HG03442 (cell line): ENCODE results near the gene CABLES1.

Experiments
- ATAC-seq: cut with Tn5 transposase; IDR thresholded peaks from one replicate; pipeline ENCODE4 v1.9.1; 2021; ENCODE audit warnings: mild to moderate bottlenecking, moderate library complexity; ENCODE audit not compliant: unreplicated experiment

Gene CABLES1

DNA sequence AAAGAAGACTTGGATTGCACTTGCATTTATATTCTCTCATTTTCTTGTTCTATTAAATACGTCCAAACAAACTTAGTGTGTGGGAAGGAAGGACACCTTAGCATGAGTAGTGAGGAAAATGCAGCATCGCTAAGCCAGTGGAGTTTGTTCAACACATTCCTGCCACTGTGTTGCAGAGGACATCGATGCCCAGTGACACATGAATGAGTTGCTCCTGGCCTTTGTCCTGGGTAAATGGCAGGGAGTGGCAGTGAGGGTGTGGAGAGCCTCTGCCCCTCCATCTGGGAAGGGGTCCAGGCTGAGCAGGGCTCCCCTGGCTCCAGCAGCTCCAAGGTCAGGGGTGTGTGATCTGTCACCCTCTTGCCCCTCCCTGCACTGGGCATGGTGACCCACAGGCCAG is 75.9 kb downstream of the CABLES1 start:
- no peak for ATAC-seq

DNA sequence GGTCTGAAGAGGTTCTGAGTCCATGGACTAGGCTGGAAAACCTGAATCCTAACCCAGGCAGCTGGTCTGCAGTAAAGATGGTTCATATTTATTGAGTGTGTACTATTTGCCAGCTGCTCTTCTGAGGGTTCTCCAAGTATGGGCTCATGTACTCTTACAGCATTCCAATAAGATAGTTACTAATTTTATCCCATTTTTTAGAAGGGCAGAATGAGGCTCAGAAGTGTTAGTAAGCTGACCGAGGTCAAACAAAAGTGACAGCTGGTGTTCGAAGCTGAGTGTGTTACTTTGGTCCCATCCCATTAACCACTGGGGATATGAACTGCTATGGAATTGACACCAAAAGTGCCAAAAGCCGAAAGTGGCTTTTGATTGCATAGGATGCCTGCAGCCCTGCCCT is 76.9 kb downstream of the CABLES1 start:
- no peak for ATAC-seq

DNA sequence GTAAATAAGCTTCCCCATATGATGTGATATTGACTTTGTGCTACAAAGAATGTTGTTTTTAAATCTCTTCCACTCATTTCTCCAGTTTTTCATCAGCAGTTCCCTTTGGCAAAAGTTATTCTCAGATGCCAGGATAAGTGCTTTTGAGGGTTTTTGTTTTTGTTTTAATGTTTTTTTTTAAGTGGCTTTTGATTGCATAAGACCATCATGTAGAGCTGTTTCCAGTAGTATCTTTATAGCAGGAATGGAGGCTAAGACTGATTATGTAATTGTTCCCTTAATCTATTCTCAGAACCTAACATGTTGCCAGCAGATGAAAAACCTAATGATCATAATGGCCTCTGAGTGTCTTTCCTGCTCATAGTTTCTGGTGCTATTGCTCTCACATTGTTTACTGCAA is 77.9 kb downstream of the CABLES1 start:
- no peak for ATAC-seq

DNA sequence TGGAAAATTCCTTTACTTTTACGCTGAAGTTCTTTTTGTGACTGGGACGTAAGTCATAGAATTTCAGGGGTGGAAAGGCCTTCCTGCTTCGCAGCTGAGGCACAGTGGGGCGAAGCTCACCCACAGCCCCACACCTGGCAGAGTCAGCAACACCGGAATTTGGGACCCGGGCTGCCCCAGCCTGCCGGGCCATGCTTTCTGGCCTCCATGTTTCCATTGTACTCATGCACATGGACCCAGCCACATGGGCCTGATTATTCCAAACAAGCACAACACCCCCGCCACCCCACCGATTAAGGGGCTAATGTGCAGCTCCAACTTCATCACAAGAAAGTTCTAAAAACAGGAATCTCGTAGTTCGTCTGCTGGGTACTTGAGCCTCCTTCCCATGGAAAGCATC is 82.5 kb downstream of the CABLES1 start:
- no peak for ATAC-seq

DNA sequence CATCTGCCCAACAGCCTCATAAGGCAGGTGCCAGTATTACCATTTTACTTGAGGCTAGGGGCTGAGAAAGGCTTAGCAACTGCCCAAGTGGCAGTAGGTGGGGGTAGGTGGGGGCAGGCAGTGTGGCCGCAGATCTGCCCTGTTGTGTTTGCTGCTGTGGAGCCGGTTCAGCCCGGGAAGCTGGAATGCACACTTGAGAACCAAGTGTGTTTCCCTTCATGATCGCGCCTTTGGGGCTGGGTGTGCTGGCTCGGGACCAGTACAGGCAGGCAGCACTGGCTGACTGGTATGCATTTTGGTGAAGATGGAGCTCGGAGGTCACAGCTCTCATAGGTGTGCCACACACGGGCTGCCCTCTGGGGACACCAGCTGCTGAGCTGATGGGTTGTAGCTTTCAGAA is 85.1 kb downstream of the CABLES1 start:
- no peak for ATAC-seq

DNA sequence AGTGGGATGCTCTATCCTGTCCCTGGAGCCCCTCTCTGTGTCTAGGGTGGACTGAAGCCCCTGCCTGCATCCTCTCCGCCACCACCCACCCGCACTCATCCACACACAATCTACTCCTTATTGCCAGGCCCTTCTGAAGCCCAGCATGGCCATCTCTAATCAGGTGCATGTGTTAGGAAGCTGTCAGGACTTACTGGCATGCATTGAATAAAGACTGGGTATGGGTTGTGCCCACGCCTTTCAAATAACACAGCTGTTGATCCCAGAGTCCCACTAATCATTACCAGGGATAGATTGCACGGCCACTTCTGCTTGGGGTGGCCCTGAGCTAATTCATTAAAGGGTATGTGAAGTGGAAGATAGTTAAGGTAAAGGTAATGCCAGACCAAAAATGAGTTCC is 88.4 kb downstream of the CABLES1 start:
- ATAC-seq = no peak

DNA sequence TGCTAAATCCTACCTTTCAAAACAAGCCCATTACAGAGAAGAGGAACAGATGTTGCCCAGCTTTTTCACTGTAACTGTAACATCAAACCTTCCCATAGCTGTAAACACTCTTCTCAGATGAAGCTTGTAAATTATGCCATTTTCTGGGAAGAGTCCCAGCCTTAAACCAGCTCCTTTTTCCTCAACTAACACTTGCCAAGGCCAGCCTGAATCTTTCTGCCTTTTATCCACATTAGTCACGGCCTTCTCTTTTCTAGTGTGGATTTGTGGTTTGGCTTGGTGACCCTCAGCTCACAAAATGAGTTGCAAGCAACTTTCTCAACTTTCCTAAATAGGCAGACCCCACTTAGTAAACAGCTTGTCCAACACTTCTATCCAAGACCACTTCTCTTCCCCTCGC is 90.2 kb downstream of the CABLES1 start:
- ATAC-seq = no peak

DNA sequence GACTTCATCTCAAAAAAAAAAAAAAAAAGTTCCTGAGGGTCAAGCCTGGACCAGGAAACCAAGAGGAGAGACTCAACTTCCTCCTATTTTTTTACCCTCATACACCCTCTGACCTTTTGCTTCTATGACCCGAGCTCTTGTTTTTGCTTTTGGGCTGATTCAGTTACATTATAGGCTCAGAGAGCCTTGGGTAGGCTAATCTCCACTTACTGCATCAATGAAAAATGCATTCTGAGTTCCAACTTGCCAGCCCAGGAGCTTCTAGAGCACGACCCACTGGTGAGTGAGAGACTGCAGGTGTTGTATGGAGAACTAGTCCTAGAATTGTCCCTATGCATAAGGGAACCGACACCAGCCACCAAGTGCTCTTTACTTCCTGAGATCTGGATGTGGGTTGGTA is 91.1 kb downstream of the CABLES1 start:
- ATAC-seq = no peak

DNA sequence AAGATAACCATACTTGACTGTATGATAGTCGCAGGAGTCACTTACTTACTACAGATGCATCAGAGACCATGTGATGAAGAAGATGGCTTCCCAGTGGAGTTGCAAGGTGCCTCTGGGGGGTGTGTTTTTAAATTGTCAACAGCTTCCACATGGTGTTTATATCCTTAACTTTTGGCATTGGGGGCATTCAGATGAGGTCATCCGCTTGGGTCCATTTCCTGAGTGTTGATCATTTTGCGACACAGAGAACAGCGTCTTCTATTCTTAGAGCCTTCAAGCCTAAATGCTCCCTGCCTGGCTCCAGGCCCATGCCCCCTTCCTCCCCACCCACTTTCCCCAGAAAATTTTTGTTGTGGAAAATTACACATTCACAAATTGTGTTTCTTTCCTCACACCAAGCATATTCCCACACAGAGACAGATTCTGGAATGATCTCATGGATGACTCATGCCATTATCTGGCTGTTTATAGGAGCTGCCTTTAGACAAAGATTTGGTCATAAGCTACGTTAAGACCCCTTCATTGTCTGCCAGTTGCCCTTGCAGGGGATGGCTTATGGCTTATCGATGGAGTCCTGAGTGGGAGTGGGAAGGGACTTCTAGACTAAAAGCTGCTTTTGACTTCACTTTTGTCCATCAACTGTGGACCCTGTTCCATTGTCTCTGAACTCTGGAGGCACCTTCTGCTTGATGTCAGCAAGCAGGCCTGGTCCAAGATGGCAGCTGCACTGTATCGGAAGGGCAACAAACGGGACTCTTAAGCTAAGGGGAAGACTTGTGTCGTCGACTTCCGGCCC is 91.8 kb downstream of the CABLES1 start:
- no peak for ATAC-seq

DNA sequence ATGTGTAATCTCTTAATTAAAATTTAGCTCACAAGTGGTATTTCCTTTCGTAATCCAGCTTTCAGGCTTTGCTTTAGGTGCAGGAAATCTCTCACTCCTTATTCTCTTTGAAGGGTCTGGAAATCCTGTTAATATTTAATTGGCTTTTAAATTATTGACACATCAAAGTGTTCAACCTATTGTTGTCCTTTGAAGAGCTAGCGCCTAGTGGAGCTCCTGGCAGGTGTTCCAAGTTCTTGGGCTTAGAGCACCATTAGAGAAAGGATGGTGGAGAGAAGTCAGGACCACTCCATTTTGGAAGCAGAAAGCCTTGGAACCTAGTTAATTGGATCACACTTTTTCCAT is 92.4 kb downstream of the CABLES1 start:
- ATAC-seq = no peak

DNA sequence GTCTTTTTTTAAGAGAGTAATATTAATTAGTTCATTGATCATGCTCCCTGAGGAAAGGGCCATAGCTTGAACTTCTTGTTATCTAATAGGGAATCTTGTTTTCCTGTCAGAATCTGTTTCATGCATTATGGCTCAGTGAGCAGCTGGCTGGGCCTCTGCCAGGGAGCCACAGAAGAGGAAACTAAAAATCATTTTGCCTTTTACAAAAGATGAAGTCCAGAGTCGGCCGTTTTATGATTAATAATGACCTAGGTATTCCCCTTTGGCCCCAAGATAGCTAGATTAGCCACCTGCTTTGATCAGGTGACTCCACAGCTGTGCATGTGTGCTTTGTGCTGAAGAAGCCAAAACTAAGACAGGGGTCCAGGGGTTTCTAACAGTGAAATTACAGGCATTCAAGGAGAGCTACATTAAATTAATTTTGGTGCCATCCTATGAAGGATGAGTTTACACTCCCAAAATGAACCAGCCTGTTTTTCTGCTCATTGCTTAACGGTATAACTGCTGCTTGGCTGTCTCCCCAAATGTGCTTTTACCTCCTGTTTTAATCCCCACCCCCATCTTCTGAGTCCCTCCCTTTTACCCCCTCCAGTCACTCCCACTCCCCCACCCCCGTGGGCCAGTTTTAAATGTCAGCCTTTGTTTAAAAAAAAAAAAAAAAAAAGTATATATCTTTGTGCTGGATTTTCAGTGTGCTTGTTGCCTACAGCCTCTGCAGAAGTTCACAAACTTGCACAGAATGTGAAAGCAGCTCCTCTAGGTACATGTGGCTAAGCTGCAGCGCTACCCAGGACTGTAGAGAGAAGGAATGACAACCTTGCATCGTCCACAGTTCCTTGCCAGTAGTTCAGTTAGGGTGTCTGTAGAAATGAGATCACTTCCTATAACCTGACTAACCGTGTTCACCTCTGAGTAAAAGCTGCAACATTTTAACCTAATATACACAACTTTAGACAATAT is 93.1 kb downstream of the CABLES1 start:
- ATAC-seq = peak; percentile 34

DNA sequence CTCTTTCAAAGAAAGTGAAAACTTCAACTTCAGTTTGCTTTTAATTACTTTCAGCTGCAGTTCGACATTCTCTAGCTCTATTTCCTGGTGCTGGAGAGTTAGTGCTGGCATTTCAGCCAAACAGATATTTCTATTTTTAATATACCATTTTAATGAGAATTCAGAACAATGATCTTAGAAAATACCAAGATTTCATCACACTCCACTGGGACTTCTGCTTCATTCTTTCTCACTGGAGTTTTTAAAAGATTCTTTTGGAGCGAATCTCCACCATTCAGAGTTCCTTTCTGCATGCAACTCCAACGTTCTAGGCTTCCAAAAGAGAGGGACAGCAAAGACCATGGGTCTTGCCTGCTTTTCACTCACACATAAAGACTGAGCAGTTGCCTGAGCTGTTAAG is 94.2 kb downstream of the CABLES1 start:
- ATAC-seq = no peak

DNA sequence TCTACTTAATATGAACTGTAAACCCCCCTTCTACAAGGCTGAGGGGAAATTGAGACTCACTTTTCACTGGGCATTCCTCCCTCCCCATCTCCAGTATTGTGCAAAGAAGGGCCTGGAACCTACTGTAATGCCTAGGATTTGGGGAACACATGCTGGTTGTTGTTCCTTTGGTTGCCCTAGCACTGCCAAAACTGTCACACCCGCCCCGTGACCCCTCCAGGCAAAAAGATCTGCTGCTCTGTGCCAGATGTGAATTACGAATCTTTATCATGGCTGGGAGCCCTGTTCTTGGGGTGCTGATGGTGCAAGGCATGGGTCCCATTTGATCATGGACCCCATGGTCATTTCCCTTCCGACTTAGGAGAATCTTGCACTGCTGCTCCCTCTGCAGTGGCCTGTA is 95.4 kb downstream of the CABLES1 start:
- no peak for ATAC-seq

DNA sequence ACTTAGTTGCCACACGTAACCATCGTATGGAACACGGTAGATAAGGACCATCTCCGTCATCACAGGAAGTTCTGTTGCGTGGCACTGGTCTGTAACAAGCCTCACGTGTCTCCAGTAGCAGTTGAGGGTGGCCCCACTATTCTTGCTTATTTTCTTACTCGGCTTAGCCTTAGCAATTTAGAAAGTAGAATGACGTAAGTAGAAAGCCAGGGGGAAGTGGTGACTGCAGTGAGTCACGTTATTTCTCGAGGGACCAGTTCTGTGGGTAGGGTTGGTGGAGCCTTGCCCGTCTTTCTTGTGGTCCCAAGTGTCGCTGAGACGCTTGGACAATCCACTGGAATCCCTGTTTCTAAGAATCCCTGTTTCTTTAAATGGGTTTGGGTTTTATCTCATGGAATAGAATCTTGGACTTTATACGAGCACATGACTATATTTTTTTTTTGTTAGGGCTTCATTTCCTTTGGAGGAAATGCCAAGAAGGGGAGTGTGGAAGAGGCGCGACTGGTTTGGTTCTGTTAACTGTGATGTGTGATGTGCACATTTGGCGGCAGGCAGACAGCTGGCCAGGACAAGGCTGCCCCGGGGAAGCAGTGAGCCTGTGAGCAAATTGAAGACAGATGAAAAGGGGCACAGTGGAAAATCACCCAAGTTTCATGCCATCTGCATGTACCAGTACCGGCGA is 96.2 kb downstream of the CABLES1 start:
- ATAC-seq = peak; percentile 81

DNA sequence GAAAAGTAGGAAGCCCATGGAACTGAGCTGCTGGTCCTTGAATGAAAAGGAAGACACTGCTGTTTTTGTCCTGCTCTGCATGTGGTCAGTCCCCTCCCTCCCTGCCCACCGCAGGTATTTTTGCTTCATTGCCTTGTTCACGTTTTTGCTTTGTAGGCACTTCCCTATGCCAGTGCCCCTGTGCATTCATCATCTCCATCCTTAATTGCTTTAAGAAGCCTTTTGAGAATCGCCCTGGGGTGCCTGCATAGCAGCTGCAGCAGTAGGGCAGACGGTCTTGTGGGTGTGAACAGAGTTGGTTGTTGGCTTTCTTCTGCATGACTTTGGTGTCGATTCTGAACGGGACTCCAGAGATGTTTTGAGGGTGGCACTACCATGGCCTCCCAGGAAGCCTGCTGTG is 97.0 kb downstream of the CABLES1 start:
- no peak for ATAC-seq

DNA sequence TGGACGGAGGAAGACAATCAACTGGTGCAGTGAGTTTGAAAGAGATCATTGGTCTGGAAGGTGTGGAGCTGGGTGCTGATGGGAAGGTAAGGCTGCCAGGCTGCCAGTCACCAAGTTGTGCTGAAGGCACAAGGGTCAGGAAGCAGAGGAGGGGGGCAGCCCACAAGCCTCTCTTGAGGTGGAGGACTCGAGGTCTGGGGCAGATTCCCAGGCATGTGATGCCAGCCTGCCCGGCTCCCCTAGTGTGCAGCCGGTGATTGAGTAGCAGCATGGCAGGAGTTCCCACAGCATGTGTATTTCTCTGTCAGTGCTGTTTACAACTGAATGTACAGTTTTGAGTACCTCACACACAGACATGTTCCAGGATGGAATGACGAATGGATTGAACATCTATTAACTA is 99.3 kb downstream of the CABLES1 start:
- no peak for ATAC-seq

DNA sequence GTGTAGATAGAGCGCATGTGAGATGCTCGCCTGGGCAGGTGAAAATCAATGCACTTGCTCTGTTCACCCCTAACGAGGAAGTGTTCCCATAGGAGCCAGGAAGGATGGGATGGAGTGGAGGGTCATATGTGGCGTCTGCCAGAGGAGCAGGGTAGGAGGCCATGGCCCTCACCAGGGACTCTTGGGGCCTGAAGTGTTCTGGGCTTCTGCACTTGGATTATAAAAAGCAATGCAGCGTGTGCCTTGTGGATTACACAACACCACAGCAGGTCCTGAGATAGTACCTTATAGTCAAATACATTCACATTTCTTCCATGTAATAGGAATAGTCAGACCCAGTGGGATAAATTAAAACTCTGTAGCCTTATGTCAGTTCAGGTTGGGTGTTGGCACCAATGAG is 100.1 kb downstream of the CABLES1 start:
- ATAC-seq = no peak

DNA sequence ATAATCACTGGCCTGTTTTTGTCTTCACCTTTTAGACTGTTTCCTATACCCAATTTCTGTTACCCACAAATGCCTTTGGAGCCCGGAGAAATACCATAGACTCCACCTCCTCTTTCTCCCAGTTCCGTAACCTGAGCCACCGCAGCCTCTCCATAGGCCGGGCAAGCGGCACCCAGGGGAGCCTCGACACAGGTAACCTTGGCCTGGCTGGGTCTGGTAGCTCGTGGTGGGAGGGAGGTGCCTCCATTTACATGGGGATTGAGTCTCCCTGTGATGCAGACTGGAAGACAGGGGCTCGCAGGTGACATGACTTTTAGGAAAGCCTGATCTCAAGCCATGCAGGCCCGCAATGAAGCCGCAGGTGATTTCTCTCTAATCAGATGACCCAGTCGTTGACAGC is 100.6 kb downstream of the CABLES1 start:
- no peak for ATAC-seq

DNA sequence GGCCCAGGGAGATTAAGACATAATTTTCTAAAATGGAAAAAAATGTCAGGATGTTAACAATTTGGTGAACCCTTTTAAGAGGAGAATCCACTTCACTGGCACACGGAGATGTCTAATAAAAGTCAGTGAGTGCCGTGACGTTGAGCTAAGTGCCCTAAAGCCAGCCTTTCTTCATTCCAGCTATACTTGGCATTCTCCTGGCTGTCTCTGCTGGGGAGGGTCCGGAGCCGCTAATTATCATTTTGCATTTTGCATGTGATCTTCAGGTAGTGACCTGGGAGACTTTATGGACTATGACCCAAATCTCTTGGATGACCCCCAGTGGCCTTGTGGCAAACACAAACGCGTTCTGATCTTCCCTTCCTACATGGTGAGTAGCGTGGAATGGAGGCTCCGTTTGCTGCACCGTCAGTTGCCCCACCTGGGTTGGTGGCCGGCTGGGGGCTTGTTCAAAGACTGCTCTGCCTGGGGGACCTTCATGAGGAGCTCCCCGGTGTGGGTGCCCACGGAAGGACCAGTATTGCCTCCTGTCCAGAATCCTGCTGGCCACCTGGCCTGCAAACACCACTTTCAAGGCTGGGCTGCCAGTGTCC is 101.7 kb downstream of the CABLES1 start:
- ATAC-seq = no peak

DNA sequence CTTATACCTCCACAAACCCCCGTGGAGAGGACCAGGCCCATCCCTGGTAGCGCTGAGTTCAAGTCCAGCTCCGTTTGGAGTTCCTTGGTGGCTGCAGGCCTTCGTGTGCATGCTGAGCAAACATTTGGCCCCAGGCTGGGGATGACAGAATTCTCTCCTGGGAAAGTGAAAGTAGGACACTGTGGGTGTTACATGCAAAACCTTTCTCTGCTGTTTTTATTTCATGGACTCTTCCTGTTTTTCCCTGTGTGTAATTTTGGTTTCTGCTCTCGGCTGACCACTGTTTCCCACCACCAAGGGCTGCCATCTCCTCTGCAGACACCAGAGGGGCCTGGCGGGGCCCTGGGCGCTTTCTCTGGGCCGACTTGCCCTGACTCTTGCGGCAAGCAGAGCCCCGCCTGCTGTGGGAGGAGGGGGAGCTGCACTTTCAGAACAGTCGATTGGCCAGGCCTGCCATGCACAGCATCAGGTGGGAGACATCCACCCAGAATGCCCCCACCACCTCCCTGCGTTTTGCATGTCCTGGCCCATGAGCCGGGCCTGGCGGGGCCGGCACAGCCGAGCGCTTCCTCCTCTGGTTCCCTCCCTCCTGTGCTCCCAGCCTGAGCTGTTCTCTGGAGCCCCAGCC is 102.4 kb downstream of the CABLES1 start:
- peak; percentile 57 for ATAC-seq

DNA sequence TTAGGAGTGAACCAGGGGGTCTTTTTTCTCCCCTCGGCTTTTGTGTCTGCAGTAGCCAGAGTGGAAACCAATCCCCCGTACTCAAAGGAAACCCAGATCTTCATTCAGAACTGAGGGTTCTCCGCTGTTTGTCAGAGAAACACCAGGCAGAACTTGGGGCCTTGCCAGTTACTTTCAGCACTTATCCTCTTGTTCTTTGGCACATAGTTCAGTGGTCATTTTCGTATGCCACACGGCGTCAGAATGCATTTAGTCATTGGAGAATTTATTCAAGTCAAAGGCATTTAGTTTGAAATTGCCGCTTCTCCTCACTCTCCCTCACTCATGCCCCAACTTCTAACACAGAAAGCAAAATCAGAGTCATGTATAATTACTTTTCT is 102.9 kb downstream of the CABLES1 start:
- ATAC-seq = no peak
